Measurements from ENCODE around the gene ST3GAL4.

ST3GAL4 gene

GRCh38 chr11:126334659-126335462, 20.6 kb upstream of the ST3GAL4 start:
- TF ChIP-seq REST (IDR thresholded peaks at IDR 0.05; ENCODE audit: insufficient read depth in 1 of 2, low read depth in 2 of 2, low read length in 2 of 2) = no peak
- TF ChIP-seq POLR2AphosphoS5 (IDR thresholded peaks at IDR 0.05; ENCODE audit: low read depth, low read length) = no peak
- TF ChIP-seq FOXP2 (optimal IDR thresholded peaks at IDR 0.05; ENCODE audit: borderline replicate concordance, extremely low read depth, extremely low read length, insufficient read depth) = no peak

GRCh38 chr11:126335463-126335760, 20.1 kb upstream of the ST3GAL4 start:
- TF ChIP-seq FOXP2 (optimal IDR thresholded peaks at IDR 0.05; ENCODE audit: borderline replicate concordance, extremely low read depth, extremely low read length, insufficient read depth) (no peak), TAF1 (IDR thresholded peaks at IDR 0.05; ENCODE audit: borderline replicate concordance, insufficient read depth, low read length) (no peak), SIN3A (IDR thresholded peaks at IDR 0.05; ENCODE audit: borderline replicate concordance, insufficient read depth, low read length) (no peak), POLR2AphosphoS5 (IDR thresholded peaks at IDR 0.05; ENCODE audit: low read depth, low read length) (no peak)

- no peak for TF ChIP-seq POLR2AphosphoS5 (IDR thresholded peaks at IDR 0.05; ENCODE audit: low read depth, low read length)
- no peak for TF ChIP-seq REST (IDR thresholded peaks at IDR 0.05; ENCODE audit: insufficient read depth in 1 of 2, low read depth in 2 of 2, low read length in 2 of 2)
- TF ChIP-seq FOXP2 (optimal IDR thresholded peaks at IDR 0.05; ENCODE audit: borderline replicate concordance, extremely low read depth, extremely low read length, insufficient read depth) = no peak
- no peak for TF ChIP-seq SIN3A (IDR thresholded peaks at IDR 0.05; ENCODE audit: borderline replicate concordance, insufficient read depth, low read length)
- TF ChIP-seq TAF1 (IDR thresholded peaks at IDR 0.05; ENCODE audit: borderline replicate concordance, insufficient read depth, low read length) = no peak
Observed at GRCh38 chr11:126336138-126336541, 19.3 kb upstream of the ST3GAL4 start.

GRCh38 chr11:126336671-126337101, 18.8 kb upstream of the ST3GAL4 start:
- no peak for TF ChIP-seq TAF1 (IDR thresholded peaks at IDR 0.05; ENCODE audit: borderline replicate concordance, insufficient read depth, low read length)
- TF ChIP-seq FOXP2 (optimal IDR thresholded peaks at IDR 0.05; ENCODE audit: borderline replicate concordance, extremely low read depth, extremely low read length, insufficient read depth) = no peak
- TF ChIP-seq SIN3A (IDR thresholded peaks at IDR 0.05; ENCODE audit: borderline replicate concordance, insufficient read depth, low read length) = no peak
- TF ChIP-seq REST (IDR thresholded peaks at IDR 0.05; ENCODE audit: insufficient read depth in 1 of 2, low read depth in 2 of 2, low read length in 2 of 2) = no peak
- no peak for TF ChIP-seq POLR2AphosphoS5 (IDR thresholded peaks at IDR 0.05; ENCODE audit: low read depth, low read length)

- TF ChIP-seq POLR2AphosphoS5 (IDR thresholded peaks at IDR 0.05; ENCODE audit: low read depth, low read length) = no peak
- TF ChIP-seq REST (IDR thresholded peaks at IDR 0.05; ENCODE audit: insufficient read depth in 1 of 2, low read depth in 2 of 2, low read length in 2 of 2) = no peak
- TF ChIP-seq SIN3A (IDR thresholded peaks at IDR 0.05; ENCODE audit: borderline replicate concordance, insufficient read depth, low read length) = no peak
- no peak for TF ChIP-seq FOXP2 (optimal IDR thresholded peaks at IDR 0.05; ENCODE audit: borderline replicate concordance, extremely low read depth, extremely low read length, insufficient read depth)
- TF ChIP-seq TAF1 (IDR thresholded peaks at IDR 0.05; ENCODE audit: borderline replicate concordance, insufficient read depth, low read length) = no peak
Observed at GRCh38 chr11:126337126-126337473, 18.4 kb upstream of the ST3GAL4 start.

All from PFSK-1 (cell line).